Stimulated activated CD4-positive, alpha-beta T cell treated with anti-CD3 and anti-CD28 coated beads, Interleukin-12 subunit alpha, Interleukin-12 subunit beta, amount 100 ng/mL, for 24 hours (primary cell): ENCODE measurements around the gene PLEKHA6.

Experiments
- DNase-seq, 2 experiments: peaks; one replicate each; pipeline ENCODE4 v3.0.0-alpha.2; 2020; ENCODE audit warnings: low read depth in 2 of 2

PLEKHA6 gene

GRCh38 chr1:204188959-204189639 is 170.6 kb downstream of the PLEKHA6 start:
- DNase-seq = no peak

DNA sequence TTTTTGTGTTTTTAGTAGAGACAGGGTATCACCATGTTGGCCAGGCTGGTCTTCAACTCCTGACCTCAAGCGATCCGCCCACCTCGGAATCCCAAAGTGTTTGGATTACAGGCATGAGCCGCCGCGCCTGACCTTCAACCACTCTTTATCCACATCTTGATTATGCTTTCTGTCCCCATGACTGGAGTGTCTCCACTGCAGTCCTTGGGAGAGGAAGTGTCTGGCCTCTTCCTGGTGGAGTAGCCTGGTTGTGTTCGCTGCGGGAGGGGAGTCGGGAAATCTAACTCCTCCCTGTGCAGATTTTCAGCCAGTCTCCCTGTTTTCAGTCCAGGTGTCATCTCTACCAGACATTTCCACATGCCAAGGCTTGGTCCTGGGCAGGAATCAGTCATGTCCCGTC is 173.1 kb downstream of the PLEKHA6 start:
- DNase-seq = no peak

GRCh38 chr1:204181116-204181515 is 178.6 kb downstream of the PLEKHA6 start:
- no peak for DNase-seq

GRCh38 chr1:204180133-204180532 is 179.6 kb downstream of the PLEKHA6 start:
- DNase-seq = no peak

DNA sequence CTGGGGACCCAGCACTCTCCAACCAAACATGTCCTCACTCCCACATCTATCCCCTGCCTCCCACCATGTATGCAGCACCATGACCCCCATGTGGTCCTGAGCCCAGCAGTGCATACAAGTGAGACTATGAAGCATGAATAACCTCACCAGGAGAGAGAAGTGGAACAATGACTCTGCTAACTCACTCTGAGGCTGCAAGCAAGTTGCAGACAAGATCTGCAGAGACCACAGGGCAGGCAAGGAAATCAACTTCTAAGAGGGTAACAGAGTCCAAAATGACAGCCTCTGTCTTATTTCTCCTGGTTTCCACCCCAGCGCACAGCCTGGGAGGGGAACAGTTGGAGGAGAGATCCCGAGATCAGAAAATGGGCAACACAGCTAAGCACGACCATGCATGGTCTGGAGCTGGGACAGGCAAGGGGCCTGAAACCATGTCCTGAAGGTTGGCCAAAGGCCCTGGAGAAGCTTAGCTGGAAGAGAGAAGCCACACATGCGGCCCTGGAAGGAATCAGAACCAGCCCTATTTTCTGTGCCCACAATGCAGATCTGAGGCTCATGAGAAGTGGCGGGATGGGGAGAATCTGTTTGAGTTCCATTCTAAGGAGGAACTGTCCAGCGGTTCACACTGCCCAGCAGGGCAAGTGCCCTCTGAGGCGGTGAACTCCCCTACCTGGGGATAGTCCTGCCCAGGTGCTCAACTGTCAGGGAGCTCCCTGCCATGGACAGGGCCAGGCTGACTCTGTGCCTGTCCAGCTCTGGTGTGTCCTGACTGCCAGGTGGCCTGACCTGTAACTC is 181.0 kb downstream of the PLEKHA6 start:
- DNase-seq = no peak

GRCh38 chr1:204177133-204177532 is 182.6 kb downstream of the PLEKHA6 start:
- no peak for DNase-seq

DNA sequence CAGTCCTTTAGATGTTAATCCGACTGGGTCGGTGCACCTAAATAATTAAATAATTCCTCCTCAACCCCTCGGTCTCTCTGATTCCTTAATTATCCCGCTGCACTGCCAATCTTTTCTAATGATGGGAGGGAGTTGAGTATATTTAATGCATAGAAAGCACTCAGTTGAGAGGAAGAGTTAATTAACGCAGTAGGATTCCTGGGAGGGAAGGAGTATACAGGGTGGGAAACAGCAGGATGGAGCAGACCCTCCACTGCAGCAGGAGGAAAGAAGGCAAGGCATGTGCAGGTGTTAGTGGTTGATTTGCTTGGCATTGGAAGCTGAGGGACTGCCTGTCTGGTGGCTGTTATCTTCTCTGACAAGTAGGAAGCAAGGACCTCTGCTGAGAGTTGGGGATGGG is 183.7 kb downstream of the PLEKHA6 start:
- no peak for DNase-seq

DNA sequence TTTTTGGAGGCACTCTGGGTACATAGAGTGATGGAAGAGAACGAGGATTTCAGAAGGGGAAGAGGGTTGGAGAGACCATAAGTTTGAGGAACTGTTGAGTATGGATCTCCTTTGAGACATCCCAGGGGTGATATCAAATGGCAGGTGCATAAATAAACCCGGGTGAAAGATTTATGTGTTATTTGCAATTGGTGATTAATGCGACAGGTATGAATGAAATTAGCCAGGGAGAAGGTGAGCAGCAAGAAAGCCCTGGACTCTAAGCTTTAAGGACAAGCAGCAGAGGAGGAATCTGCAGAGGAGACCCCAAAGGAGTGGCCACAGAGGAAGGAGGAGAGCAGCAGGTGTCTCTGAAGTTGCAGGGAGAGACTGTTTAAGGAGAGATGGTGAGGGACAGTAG is 184.8 kb downstream of the PLEKHA6 start:
- DNase-seq = no peak

- DNase-seq = no peak
Measured at GRCh38 chr1:204172404-204173029, 187.2 kb downstream of the PLEKHA6 start.

- DNase-seq = no peak
Measured at GRCh38 chr1:204171751-204172178, 188.0 kb downstream of the PLEKHA6 start.

DNA sequence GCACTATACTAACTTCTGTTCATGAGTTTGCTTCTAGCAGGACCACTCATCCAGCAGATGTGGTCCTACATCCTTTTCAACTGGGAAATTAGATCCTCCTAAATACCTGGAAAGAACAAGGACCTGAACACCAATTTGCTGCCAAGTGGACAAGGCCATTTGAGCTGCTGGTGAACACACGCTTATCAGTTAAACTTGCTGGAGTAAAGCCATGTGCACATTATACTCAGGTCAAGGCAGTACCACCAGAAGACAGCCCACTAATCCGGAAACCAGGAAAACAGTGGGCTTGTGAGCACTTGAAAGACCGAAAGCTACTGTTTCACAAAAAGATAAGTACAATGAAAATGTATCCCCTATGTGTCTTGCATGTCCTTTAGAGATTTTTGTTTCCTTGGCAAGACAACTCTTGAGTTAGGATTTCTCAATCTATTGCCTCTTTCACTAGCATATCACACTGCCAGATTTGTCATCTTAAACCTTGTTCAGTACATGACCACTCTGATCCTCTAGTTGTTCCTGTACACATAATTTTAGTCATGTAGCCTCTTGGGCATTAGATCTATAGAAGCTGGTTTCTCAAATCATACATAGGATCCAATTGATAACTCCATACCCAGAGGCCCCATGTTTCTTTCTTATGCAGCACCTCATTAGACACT is 189.1 kb downstream of the PLEKHA6 start:
- DNase-seq = no peak

GRCh38 chr1:204169858-204170257 is 189.9 kb downstream of the PLEKHA6 start:
- no peak for DNase-seq
